SK-N-MC (cell line): Measurements from ENCODE around the gene GOLT1B.

Experiments
- FOXP2 ChIP-seq: optimal IDR thresholded peaks from 2 replicates; pipeline ENCODE3; 2011; ENCODE audit warnings: mild to moderate bottlenecking, moderate library complexity; ENCODE audit not compliant: insufficient read depth; ENCODE audit errors: extremely low read length, control extremely low read depth
- POLR2AphosphoS5 ChIP-seq: IDR thresholded peaks from 2 replicates; pipeline ENCODE4 v1.6.1; 2012; ENCODE audit warnings: mild to moderate bottlenecking, low read depth, low read length, borderline replicate concordance

DNA sequence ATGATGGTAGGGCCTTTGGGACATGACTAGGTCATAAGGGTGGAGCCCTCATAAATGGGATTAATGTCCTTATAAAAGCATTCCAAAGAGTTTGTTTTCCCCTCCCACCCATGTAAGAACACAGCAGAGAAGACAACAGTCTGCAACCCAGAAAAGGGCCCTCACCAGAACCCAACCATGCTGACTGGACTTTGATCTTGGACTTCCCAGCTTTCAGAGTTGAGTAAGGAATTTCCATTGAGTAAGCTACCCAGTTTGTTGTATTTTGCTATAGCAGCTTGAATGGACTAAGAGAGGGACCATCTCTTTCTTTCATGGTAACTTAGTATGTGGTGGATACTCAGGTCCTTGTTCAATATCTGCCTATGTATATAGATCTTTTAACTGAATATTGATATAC lies 21.6 kb downstream of the GOLT1B start:
- TF ChIP-seq POLR2AphosphoS5 (no peak), FOXP2 (no peak)
